ENCODE measurements around the gene AIG1. TPM values are rescaled to one million over a fixed set of nuclear protein-coding genes. Genes with fewer than 3 reads are reported as not detected.

AIG1 gene
- total RNA-seq, 1 experiment from 2014 or later: 2.2 TPM

GRCh38 chr6:143385636-143386035 is 324.9 kb downstream of the AIG1 start:
- Histone ChIP-seq H3K27me3 (replicated peaks; ENCODE audit: insufficient read depth, low read depth, low read length, poor library complexity) (no peaks in the 10 kb centered on the region), H3K4me1 (ENCODE audit: insufficient read depth, low read length, poor library complexity, severe bottlenecking) (no peaks in the 10 kb centered on the region), H3K36me3 (ENCODE audit: insufficient read depth, low read length, poor library complexity, severe bottlenecking) (no peaks in the 10 kb centered on the region), H3K27ac (ENCODE audit: low read depth, low read length, poor library complexity, severe bottlenecking) (no peak overlapping the region), H3K9me3 (ENCODE audit: low read depth, low read length, poor library complexity, severe bottlenecking) (no peaks in the 10 kb centered on the region), H3K4me3 (ENCODE audit: low read depth, low read length, poor library complexity, severe bottlenecking) (no peak overlapping the region)
- no peak for TF ChIP-seq CTCF (conservative IDR thresholded peaks at IDR 0.05; ENCODE audit: low read depth, low read length)
- TF ChIP-seq EZH2 (IDR thresholded peaks at IDR 0.05; ENCODE audit: borderline replicate concordance, low read depth, low read length, poor library complexity, severe bottlenecking): no peak
- ChIA-PET CTCF (no interaction called here), POLR2A (ENCODE audit: low non-redundant PET) (no interaction called here)
- DNase-seq (ENCODE audit: low spot score): no peak
- BruUV-seq (replicated peaks): no TSS peak
- intact Hi-C loops (cut with micrococcal nuclease; ENCODE audit: unreplicated experiment): no loop called here

GRCh38 chr6:143390278-143390677 is 329.6 kb downstream of the AIG1 start:
- POLR2A ChIA-PET (ENCODE audit: low non-redundant PET): no interaction called here

More at GRCh38 chr6:143390278-143390677, 329.6 kb downstream of the AIG1 start:
- intact Hi-C loops (cut with micrococcal nuclease; ENCODE audit: unreplicated experiment): no loop called here
- CTCF ChIA-PET: no interaction called here
- Histone ChIP-seq H3K36me3 (ENCODE audit: insufficient read depth, low read length, poor library complexity, severe bottlenecking) (no peaks in the 10 kb centered on the region), H3K4me3 (ENCODE audit: low read depth, low read length, poor library complexity, severe bottlenecking) (no peak overlapping the region), H3K27me3 (replicated peaks; ENCODE audit: insufficient read depth, low read depth, low read length, poor library complexity) (no peaks in the 10 kb centered on the region), H3K4me1 (ENCODE audit: insufficient read depth, low read length, poor library complexity, severe bottlenecking) (no peaks in the 10 kb centered on the region), H3K9me3 (ENCODE audit: low read depth, low read length, poor library complexity, severe bottlenecking) (no peaks in the 10 kb centered on the region), H3K27ac (ENCODE audit: low read depth, low read length, poor library complexity, severe bottlenecking) (no peak overlapping the region)
- TF ChIP-seq CTCF (conservative IDR thresholded peaks at IDR 0.05; ENCODE audit: low read depth, low read length): no peak
- no peak for TF ChIP-seq EZH2 (IDR thresholded peaks at IDR 0.05; ENCODE audit: borderline replicate concordance, low read depth, low read length, poor library complexity, severe bottlenecking)
- BruUV-seq (replicated peaks): no TSS peak
- no peak for DNase-seq (ENCODE audit: low spot score)

Other genes starting within 250 kb of the AIG1 start
- 3.1 and 3.2 TPM in 2 replicates for gene HIVEP2, start 115.7 kb upstream of the AIG1 start, total RNA-seq (2021)

All from A673 (cell line).